ENCODE results near the gene COL4A1.

The COL4A1 gene

DNA sequence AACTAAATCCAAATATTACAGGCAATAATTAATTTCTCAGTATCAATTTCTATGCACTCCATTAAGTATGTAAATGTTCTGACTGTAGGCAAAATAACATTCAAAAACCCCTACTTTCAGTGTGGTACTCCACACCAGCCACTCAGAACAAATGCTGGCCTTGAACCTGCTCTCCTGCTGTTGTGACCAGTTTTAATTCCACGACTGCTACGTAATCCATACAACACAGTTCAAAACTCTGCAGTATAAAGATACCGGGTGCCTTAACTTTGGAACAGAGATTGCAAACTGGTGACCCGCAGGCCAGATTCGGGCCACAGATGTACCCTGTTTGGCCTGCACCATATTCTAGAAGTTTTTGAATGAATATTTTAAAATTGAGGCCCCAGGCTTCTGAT, 30.4 kb downstream of the COL4A1 start:
- Histone ChIP-seq H3K36me3 (ENCODE audit: control insufficient read depth, insufficient read depth, low read length) (no peaks in the 10 kb centered on the region), H3K4me1 (ENCODE audit: control insufficient read depth, insufficient read depth, low read length, poor library complexity, severe bottlenecking) (no peaks in the 10 kb centered on the region), H3K9me3 (ENCODE audit: control insufficient read depth, low read length) (no peaks in the 10 kb centered on the region), H3K27ac (ENCODE audit: insufficient read depth, low read length, poor library complexity, severe bottlenecking) (no peak overlapping the region), H3K27me3 (replicated peaks; ENCODE audit: control insufficient read depth, insufficient read depth, low read length, poor library complexity, severe bottlenecking) (no peaks in the 10 kb centered on the region), H3K4me3 (ENCODE audit: insufficient read depth, low read depth, low read length, poor library complexity, severe bottlenecking) (no peak overlapping the region)
- no peak for DNase-seq

DNA sequence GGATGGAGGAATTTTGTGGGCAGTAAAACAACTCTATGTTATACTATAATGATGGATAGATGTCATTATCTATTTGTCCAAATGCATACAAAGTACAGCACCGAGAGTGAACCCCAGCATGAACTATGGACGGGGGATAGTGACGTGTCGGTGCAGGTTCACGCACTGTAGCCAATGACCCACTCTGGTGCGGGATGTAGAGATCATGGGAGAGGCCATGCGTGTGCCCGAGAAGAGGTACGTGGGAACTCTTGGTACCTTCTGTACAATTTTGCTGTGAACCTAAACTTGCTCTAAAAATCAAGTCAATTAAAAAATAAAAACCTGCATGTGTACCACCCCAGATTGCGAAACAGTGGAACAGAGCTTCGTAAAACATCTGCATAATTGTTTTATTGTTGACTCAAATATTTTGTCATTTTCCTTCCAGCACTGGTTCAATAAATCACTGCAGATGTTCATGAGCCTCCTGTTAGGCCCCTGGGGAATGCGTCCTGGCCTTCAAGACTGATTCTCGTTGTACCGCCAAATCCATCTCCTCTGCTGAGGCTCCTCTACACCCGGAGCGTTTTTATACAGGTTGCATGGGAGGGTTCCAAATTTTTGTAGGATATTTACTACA, 30.9 kb downstream of the COL4A1 start:
- no peaks in the 10 kb centered on the region for H3K27me3 ChIP-seq (replicated peaks; ENCODE audit: control insufficient read depth, insufficient read depth, low read length, poor library complexity, severe bottlenecking)
- H3K27ac ChIP-seq (ENCODE audit: insufficient read depth, low read length, poor library complexity, severe bottlenecking): no peak overlapping the region
- H3K4me3 ChIP-seq (ENCODE audit: insufficient read depth, low read depth, low read length, poor library complexity, severe bottlenecking): no peak overlapping the region
- no peaks in the 10 kb centered on the region for H3K36me3 ChIP-seq (ENCODE audit: control insufficient read depth, insufficient read depth, low read length)
- no peaks in the 10 kb centered on the region for H3K9me3 ChIP-seq (ENCODE audit: control insufficient read depth, low read length)
- DNase-seq: no peak
- no peaks in the 10 kb centered on the region for H3K4me1 ChIP-seq (ENCODE audit: control insufficient read depth, insufficient read depth, low read length, poor library complexity, severe bottlenecking)

DNA sequence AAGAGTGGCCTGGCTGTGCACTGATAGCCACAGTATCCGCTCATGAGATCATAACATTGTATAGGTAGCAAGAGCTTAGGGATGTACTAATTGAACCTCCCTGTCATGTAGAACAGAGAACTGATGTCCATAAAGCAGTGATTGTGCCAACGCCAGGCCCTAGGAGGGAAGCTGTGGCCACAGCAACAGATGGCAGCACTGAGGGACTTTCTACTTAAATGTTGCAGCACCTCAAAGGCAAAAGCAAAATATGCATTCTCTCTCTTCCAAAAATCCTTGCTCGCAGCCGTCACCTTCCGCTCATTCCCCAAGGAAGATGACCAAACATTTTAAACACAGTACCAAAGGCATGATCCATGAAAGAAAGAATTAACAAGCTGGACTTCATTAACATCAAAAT, 32.3 kb downstream of the COL4A1 start:
- no peaks in the 10 kb centered on the region for H3K9me3 ChIP-seq (ENCODE audit: control insufficient read depth, low read length)
- DNase-seq: no peak
- H3K27ac ChIP-seq (ENCODE audit: insufficient read depth, low read length, poor library complexity, severe bottlenecking): no peak overlapping the region
- no peaks in the 10 kb centered on the region for H3K36me3 ChIP-seq (ENCODE audit: control insufficient read depth, insufficient read depth, low read length)
- H3K4me1 ChIP-seq (ENCODE audit: control insufficient read depth, insufficient read depth, low read length, poor library complexity, severe bottlenecking): no peaks in the 10 kb centered on the region
- H3K27me3 ChIP-seq (replicated peaks; ENCODE audit: control insufficient read depth, insufficient read depth, low read length, poor library complexity, severe bottlenecking): no peaks in the 10 kb centered on the region
- H3K4me3 ChIP-seq (ENCODE audit: insufficient read depth, low read depth, low read length, poor library complexity, severe bottlenecking): no peak overlapping the region

DNA sequence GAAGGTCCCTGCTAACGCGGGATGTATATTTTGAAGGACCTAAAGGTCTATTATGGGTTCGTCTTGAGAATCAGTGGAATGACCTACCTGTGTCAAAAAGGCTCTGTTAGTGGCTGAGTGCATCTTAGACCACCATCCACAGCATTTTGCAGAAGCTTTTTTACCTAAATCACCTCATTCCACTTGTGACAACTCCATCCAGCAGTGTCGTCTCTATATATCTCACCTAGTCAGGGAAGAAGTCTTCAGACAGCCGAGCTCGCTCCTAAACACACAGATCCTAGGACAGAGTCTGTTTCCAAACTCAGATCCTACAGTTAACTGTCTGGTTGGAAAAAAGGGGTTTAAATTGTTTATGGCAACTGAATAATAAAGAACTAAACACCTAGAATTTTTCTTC, 33.7 kb downstream of the COL4A1 start:
- no peaks in the 10 kb centered on the region for H3K27me3 ChIP-seq (replicated peaks; ENCODE audit: control insufficient read depth, insufficient read depth, low read length, poor library complexity, severe bottlenecking)
- no peaks in the 10 kb centered on the region for H3K36me3 ChIP-seq (ENCODE audit: control insufficient read depth, insufficient read depth, low read length)
- no peaks in the 10 kb centered on the region for H3K9me3 ChIP-seq (ENCODE audit: control insufficient read depth, low read length)
- H3K4me1 ChIP-seq (ENCODE audit: control insufficient read depth, insufficient read depth, low read length, poor library complexity, severe bottlenecking): no peaks in the 10 kb centered on the region
- H3K4me3 ChIP-seq (ENCODE audit: insufficient read depth, low read depth, low read length, poor library complexity, severe bottlenecking): no peak overlapping the region
- DNase-seq: no peak
- no peak overlapping the region for H3K27ac ChIP-seq (ENCODE audit: insufficient read depth, low read length, poor library complexity, severe bottlenecking)

DNA sequence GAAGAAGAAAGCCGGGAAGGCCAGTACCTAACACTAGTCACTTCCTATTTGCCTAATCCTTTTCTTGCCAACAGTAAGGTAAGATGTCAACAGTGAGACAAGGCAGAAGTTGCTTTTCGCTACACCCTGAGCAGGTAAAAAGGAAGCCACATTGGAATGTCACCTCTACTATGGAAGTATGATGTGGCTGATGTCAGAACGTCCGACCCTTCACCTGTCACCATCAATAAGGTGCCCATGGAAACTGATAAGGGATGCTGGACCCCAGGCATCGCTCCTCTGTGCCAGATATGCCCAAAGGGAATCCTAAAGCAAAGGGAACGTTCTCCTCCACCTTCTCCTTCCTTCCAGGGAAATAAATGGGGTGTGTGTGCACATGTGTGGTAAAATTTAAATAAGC, 34.3 kb downstream of the COL4A1 start:
- DNase-seq: no peak
- no peaks in the 10 kb centered on the region for H3K27me3 ChIP-seq (replicated peaks; ENCODE audit: control insufficient read depth, insufficient read depth, low read length, poor library complexity, severe bottlenecking)
- no peaks in the 10 kb centered on the region for H3K36me3 ChIP-seq (ENCODE audit: control insufficient read depth, insufficient read depth, low read length)

DNA sequence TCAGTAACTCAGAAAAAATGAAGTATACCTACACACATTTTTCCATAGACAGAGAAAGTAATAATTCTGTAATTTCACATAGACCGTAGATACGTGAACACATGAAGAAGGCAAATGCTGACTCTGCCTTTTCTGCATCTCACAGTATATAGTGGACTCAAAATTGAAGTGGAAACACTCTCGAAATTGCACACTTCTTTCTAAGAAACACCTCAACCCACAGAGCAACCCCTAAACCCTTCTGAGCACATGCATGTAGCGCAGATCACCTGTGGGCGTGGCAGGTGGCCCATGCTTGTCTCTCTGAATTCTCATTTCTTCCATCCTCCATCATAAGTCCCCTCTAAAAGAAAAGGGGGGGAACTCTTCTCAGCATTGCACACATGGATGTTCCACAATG, 34.7 kb downstream of the COL4A1 start:
- H3K4me1 ChIP-seq (ENCODE audit: control insufficient read depth, insufficient read depth, low read length, poor library complexity, severe bottlenecking): no peaks in the 10 kb centered on the region
- no peak overlapping the region for H3K27ac ChIP-seq (ENCODE audit: insufficient read depth, low read length, poor library complexity, severe bottlenecking)
- no peaks in the 10 kb centered on the region for H3K9me3 ChIP-seq (ENCODE audit: control insufficient read depth, low read length)
- no peaks in the 10 kb centered on the region for H3K36me3 ChIP-seq (ENCODE audit: control insufficient read depth, insufficient read depth, low read length)
- no peak for DNase-seq
- H3K27me3 ChIP-seq (replicated peaks; ENCODE audit: control insufficient read depth, insufficient read depth, low read length, poor library complexity, severe bottlenecking): no peaks in the 10 kb centered on the region
- H3K4me3 ChIP-seq (ENCODE audit: insufficient read depth, low read depth, low read length, poor library complexity, severe bottlenecking): no peak overlapping the region

More for the DNA sequence above, 34.3 kb downstream of the COL4A1 start:
- Histone ChIP-seq H3K9me3 (ENCODE audit: control insufficient read depth, low read length) (no peaks in the 10 kb centered on the region), H3K4me1 (ENCODE audit: control insufficient read depth, insufficient read depth, low read length, poor library complexity, severe bottlenecking) (no peaks in the 10 kb centered on the region), H3K4me3 (ENCODE audit: insufficient read depth, low read depth, low read length, poor library complexity, severe bottlenecking) (no peak overlapping the region), H3K27ac (ENCODE audit: insufficient read depth, low read length, poor library complexity, severe bottlenecking) (no peak overlapping the region)

DNA sequence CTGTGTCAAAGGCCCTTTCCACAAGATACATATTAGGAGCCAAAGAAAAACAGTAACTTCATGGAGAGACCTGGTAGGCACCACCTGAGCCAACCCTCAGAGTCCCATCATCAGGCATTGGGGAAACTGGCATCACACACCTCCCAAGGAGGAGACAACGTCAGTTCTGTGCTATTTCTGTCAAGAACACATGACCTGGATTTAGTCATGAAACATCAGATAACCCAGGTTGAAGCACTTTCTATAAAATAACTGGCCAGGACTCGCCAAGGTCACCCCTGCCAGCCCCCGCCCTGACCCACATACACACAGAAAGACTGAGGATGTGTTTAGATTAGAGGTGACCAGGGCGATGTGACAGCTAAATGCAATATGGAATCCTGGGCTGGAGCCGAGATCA, 35.6 kb downstream of the COL4A1 start:
- H3K27ac ChIP-seq (ENCODE audit: insufficient read depth, low read length, poor library complexity, severe bottlenecking): no peak overlapping the region
- H3K36me3 ChIP-seq (ENCODE audit: control insufficient read depth, insufficient read depth, low read length): no peaks in the 10 kb centered on the region
- no peaks in the 10 kb centered on the region for H3K4me1 ChIP-seq (ENCODE audit: control insufficient read depth, insufficient read depth, low read length, poor library complexity, severe bottlenecking)
- no peaks in the 10 kb centered on the region for H3K9me3 ChIP-seq (ENCODE audit: control insufficient read depth, low read length)
- DNase-seq: no peak
- no peaks in the 10 kb centered on the region for H3K27me3 ChIP-seq (replicated peaks; ENCODE audit: control insufficient read depth, insufficient read depth, low read length, poor library complexity, severe bottlenecking)
- no peak overlapping the region for H3K4me3 ChIP-seq (ENCODE audit: insufficient read depth, low read depth, low read length, poor library complexity, severe bottlenecking)

DNA sequence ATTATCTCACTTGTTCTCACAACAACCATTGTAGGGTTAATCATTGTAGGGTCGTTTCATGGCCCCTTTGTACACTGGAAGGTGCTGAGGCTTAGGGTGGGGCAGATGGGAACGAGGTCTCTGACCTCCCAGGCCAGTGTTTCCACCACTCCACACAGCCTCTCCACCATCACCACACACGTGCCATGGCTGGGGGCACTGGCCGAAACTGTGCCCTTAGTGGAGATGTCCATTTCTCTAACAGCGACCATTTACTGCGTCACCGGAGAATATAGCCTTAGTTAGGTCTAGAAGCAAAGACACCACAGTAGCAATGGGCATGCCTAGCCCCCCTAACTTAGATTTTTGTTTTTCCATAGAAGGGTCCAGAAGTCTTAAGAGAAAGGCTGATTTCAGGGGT, 36.5 kb downstream of the COL4A1 start:
- Histone ChIP-seq H3K36me3 (ENCODE audit: control insufficient read depth, insufficient read depth, low read length) (no peaks in the 10 kb centered on the region), H3K27me3 (replicated peaks; ENCODE audit: control insufficient read depth, insufficient read depth, low read length, poor library complexity, severe bottlenecking) (no peaks in the 10 kb centered on the region), H3K27ac (ENCODE audit: insufficient read depth, low read length, poor library complexity, severe bottlenecking) (no peak overlapping the region), H3K4me3 (ENCODE audit: insufficient read depth, low read depth, low read length, poor library complexity, severe bottlenecking) (no peak overlapping the region), H3K4me1 (ENCODE audit: control insufficient read depth, insufficient read depth, low read length, poor library complexity, severe bottlenecking) (no peaks in the 10 kb centered on the region), H3K9me3 (ENCODE audit: control insufficient read depth, low read length) (no peaks in the 10 kb centered on the region)
- no peak for DNase-seq

DNA sequence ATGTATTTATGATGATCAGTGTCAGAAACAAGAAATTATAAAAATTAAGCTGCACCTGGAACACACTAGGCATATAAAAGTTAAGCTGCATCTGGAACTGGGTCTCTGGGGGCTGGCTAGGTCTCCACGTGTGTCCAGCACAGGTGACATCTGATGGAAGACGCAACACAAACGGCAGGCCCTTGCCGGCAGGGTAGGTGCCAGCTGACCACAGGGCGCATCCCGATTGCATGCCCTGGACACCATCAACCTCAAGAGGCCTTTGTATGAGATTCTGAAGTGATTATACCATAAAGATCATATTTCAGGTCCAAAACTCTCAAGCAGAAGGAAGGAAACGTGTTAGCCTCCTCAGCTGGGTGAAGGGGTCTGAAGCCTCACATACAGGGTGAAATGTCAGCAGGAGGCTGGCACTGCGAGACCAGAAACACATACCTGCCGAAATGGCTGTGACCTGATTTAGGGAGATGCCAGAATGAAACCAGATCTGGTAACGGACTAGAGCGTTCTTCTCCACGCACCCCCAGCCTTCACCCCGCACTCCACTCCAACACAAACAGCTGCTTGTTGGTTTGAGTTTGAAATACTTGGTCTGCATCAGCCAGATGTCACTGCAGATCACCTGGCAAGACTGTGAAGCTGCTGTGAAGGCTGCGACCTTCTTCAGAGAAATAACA, 37.3 kb downstream of the COL4A1 start:
- H3K4me3 ChIP-seq (ENCODE audit: insufficient read depth, low read depth, low read length, poor library complexity, severe bottlenecking): no peak overlapping the region
- H3K27me3 ChIP-seq (replicated peaks; ENCODE audit: control insufficient read depth, insufficient read depth, low read length, poor library complexity, severe bottlenecking): no peaks in the 10 kb centered on the region
- DNase-seq: no peak
- H3K36me3 ChIP-seq (ENCODE audit: control insufficient read depth, insufficient read depth, low read length): no peaks in the 10 kb centered on the region
- no peaks in the 10 kb centered on the region for H3K4me1 ChIP-seq (ENCODE audit: control insufficient read depth, insufficient read depth, low read length, poor library complexity, severe bottlenecking)
- no peaks in the 10 kb centered on the region for H3K9me3 ChIP-seq (ENCODE audit: control insufficient read depth, low read length)
- H3K27ac ChIP-seq (ENCODE audit: insufficient read depth, low read length, poor library complexity, severe bottlenecking): no peak overlapping the region

DNA sequence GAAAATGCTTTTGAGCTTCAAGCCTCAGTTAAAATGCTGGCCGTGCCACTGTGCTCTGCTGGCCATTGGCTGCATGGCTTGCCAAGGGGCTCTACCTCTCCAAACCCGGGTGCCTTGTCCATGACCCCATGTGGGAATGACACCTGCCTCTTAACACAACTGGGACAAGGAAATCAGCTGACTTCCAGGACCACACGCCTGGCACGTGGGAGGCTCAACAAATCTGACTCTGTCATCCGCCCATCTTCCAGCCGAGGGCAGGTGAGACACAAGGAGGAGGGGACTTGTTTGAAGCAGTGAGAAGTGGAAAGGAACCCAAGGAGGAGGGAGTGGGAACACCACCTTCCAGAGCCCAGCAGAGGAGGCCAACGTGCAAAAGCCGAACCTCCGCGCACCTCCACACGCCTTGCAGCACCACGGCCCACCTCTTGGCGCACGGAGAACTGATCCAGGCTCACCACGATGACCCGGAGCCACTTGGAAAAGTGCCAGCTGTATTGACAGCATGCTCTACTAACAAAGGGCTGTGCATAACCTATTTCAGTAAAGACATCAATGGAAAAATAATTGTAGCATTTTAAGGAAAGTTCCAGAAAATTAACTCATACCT, 38.3 kb downstream of the COL4A1 start:
- no peaks in the 10 kb centered on the region for H3K9me3 ChIP-seq (ENCODE audit: control insufficient read depth, low read length)
- no peaks in the 10 kb centered on the region for H3K36me3 ChIP-seq (ENCODE audit: control insufficient read depth, insufficient read depth, low read length)
- H3K27ac ChIP-seq (ENCODE audit: insufficient read depth, low read length, poor library complexity, severe bottlenecking): no peak overlapping the region
- no peaks in the 10 kb centered on the region for H3K4me1 ChIP-seq (ENCODE audit: control insufficient read depth, insufficient read depth, low read length, poor library complexity, severe bottlenecking)
- H3K4me3 ChIP-seq (ENCODE audit: insufficient read depth, low read depth, low read length, poor library complexity, severe bottlenecking): no peak overlapping the region
- no peaks in the 10 kb centered on the region for H3K27me3 ChIP-seq (replicated peaks; ENCODE audit: control insufficient read depth, insufficient read depth, low read length, poor library complexity, severe bottlenecking)
- DNase-seq: no peak
